Fibroblast of lung (primary cell): ENCODE data around the gene STK16. TPM values are rescaled to one million over a fixed set of nuclear protein-coding genes. Genes with fewer than 3 reads are reported as not detected.
"Not testable (repeated sequence)": the region's sequence is repeated elsewhere in the genome, so short reads cannot be mapped to it uniquely, and the experiment has no call there.

Experiments
- DNase-seq, 2 donors: peaks; one replicate each; pipeline versions ENCODE4 v3.0.0 to v3.0.0-alpha.2; 2010; ENCODE audit warnings: low read depth in 2 of 2
- H2AFZ ChIP-seq: 2 replicates; pipeline ENCODE4 v1.5.1; 2012; ENCODE audit warnings: low read length, control low read depth, inconsistent platforms
- H3K27ac ChIP-seq: 2 replicates; pipeline ENCODE4 v1.5.1; 2011; ENCODE audit warnings: low read length, control low read depth; ENCODE audit not compliant: insufficient read depth
- H3K27me3 ChIP-seq: 2 replicates; pipeline ENCODE4 v1.5.1; 2011; ENCODE audit warnings: mild to moderate bottlenecking, low read length; ENCODE audit not compliant: control insufficient read depth, insufficient read depth
- H3K36me3 ChIP-seq: 2 replicates; pipeline ENCODE4 v1.5.1; 2011; ENCODE audit warnings: low read length; ENCODE audit not compliant: control insufficient read depth, insufficient read depth
- H3K4me1 ChIP-seq: 2 replicates; pipeline ENCODE4 v1.5.1; 2011; ENCODE audit warnings: low read length; ENCODE audit not compliant: control insufficient read depth, insufficient read depth; ENCODE audit errors: extremely low read depth
- H3K4me2 ChIP-seq: 2 replicates; pipeline ENCODE4 v1.5.1; 2011; ENCODE audit warnings: low read length, control low read depth; ENCODE audit not compliant: insufficient read depth; ENCODE audit errors: extremely low read depth
- H3K4me3 ChIP-seq, 4 experiments: fragments of 200-600 bp in 1 of 4; sonication (generic) in 1 of 4; replicated peaks in 1 of 4; 2 replicates each; pipeline ENCODE4 v1.5.1; 2011 to 2016; ENCODE audit warnings: low read length in 4 of 4, low read depth in 3 of 4, mild to moderate bottlenecking in 3 of 4, control low read depth in 2 of 4, inconsistent platforms in 1 of 4, mixed read lengths in 1 of 4; ENCODE audit not compliant: insufficient read depth in 1 of 4; ENCODE audit errors: control extremely low read depth in 1 of 4
- H3K79me2 ChIP-seq: 2 replicates; pipeline ENCODE4 v1.5.1; 2012; ENCODE audit warnings: mild to moderate bottlenecking, low read length, inconsistent platforms; ENCODE audit not compliant: control insufficient read depth, insufficient read depth
- H3K9ac ChIP-seq: 2 replicates; pipeline ENCODE4 v1.5.1; 2011; ENCODE audit warnings: mild to moderate bottlenecking, low read length, control low read depth; ENCODE audit not compliant: insufficient read depth
- H3K9me3 ChIP-seq: 2 replicates; pipeline ENCODE4 v1.5.1; 2012; ENCODE audit warnings: low read depth, low read length; ENCODE audit not compliant: control insufficient read depth, insufficient read depth
- H4K20me1 ChIP-seq: 2 replicates; pipeline ENCODE4 v1.5.1; 2011; ENCODE audit warnings: low read length; ENCODE audit not compliant: control insufficient read depth, insufficient read depth; ENCODE audit errors: extremely low read depth
- EZH2 ChIP-seq: IDR thresholded peaks from 2 replicates; pipeline ENCODE4 v1.5.1; 2012; ENCODE audit warnings: low read length, control low read depth, mild to moderate bottlenecking; ENCODE audit errors: missing control alignments
- polyA plus RNA-seq, 2 donors: library from polyadenylated mRNA; depleted of rRNA in 1 of 2; stranded (reverse) in 1 of 2; unstranded in 1 of 2; fragments of >200 nt; gene quantifications; 2 replicates each; pipeline ENCODE4 v1.2.1, GENCODE V29; 2011 to 2012; ENCODE audit warnings: missing spikeins in 1 of 2
- total RNA-seq: library from RNA; depleted of rRNA; stranded (reverse); fragments of >200 nt; gene quantifications from 2 replicates; pipeline ENCODE4 v1.2.1, GENCODE V29; 2014
- TF ChIP-seq, protein P1 (sequence below), 2 donors: IDR thresholded peaks in 1 of 2; conservative IDR thresholded peaks in 1 of 2; 1 replicate in 1 of 2; 2 replicates in 1 of 2; pipeline ENCODE4 v1.5.1; 2011 to 2012; ENCODE audit warnings: low read length in 2 of 2, control low read depth in 1 of 2, inconsistent platforms in 1 of 2, low read depth in 1 of 2, mild to moderate bottlenecking in 1 of 2

STK16 gene
- total and polyA plus RNA-seq, 2 donors (not counting 1 experiment from before 2014, with no cell fraction given): 30.7 to 35.7 TPM

- no peak for DNase-seq
- H3K9ac ChIP-seq: no peak overlapping the region
- H2AFZ ChIP-seq: peak overlapping the region; percentile 9
- H3K27me3 ChIP-seq: peaks cover 12% of the 10 kb centered on the region
- peak overlapping the region; percentile 39 to 66 (median 52) for H3K4me3 ChIP-seq
- no peaks in the 10 kb centered on the region for H4K20me1 ChIP-seq
- peaks cover 15% of the 10 kb centered on the region for H3K4me1 ChIP-seq
- no peaks in the 10 kb centered on the region for H3K79me2 ChIP-seq
- peak overlapping the region; percentile 98 for H3K4me2 ChIP-seq
- peaks cover 5% of the 10 kb centered on the region for H3K36me3 ChIP-seq
- TF ChIP-seq EZH2: no peak
- TF ChIP-seq, protein P1, sequence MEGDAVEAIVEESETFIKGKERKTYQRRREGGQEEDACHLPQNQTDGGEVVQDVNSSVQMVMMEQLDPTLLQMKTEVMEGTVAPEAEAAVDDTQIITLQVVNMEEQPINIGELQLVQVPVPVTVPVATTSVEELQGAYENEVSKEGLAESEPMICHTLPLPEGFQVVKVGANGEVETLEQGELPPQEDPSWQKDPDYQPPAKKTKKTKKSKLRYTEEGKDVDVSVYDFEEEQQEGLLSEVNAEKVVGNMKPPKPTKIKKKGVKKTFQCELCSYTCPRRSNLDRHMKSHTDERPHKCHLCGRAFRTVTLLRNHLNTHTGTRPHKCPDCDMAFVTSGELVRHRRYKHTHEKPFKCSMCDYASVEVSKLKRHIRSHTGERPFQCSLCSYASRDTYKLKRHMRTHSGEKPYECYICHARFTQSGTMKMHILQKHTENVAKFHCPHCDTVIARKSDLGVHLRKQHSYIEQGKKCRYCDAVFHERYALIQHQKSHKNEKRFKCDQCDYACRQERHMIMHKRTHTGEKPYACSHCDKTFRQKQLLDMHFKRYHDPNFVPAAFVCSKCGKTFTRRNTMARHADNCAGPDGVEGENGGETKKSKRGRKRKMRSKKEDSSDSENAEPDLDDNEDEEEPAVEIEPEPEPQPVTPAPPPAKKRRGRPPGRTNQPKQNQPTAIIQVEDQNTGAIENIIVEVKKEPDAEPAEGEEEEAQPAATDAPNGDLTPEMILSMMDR (conservative IDR thresholded peaks at IDR 0.05 in 1 of 2, IDR thresholded peaks at IDR 0.05 in 1 of 2; ENCODE audit: low read depth in 1 of 2, low read length in 2 of 2): no peak
- H3K9me3 ChIP-seq: no peaks in the 10 kb centered on the region
- H3K27ac ChIP-seq: no peak overlapping the region
Measured at GRCh38 chr2:219254590-219255201, 9.4 kb downstream of the STK16 start.

GRCh38 chr2:219258942-219259341 is 13.7 kb downstream of the STK16 start:
- not testable (repeated sequence) for H3K27ac ChIP-seq, H3K4me2 ChIP-seq, H3K4me1 ChIP-seq, H2AFZ ChIP-seq, H3K4me3 ChIP-seq, H3K9me3 ChIP-seq, H3K79me2 ChIP-seq, H3K9ac ChIP-seq, H4K20me1 ChIP-seq, H3K36me3 ChIP-seq, DNase-seq
- peaks cover 17% of the 10 kb centered on the region for H3K27me3 ChIP-seq

GRCh38 chr2:219261024-219261855 is 16.0 kb downstream of the STK16 start:
- Histone ChIP-seq H3K4me3 (no peak overlapping the region), H3K4me2 (no peak overlapping the region), H3K36me3 (no peaks in the 10 kb centered on the region), H3K79me2 (no peaks in the 10 kb centered on the region), H3K27me3 (peaks cover 12% of the 10 kb centered on the region), H3K4me1 (no peaks in the 10 kb centered on the region), H3K9ac (no peak overlapping the region), H3K9me3 (no peaks in the 10 kb centered on the region), H2AFZ (no peak overlapping the region), H4K20me1 (no peaks in the 10 kb centered on the region), H3K27ac (no peak overlapping the region)
- no peak for TF ChIP-seq EZH2
- TF ChIP-seq, protein P1 (conservative IDR thresholded peaks at IDR 0.05 in 1 of 2, IDR thresholded peaks at IDR 0.05 in 1 of 2; ENCODE audit: low read depth in 1 of 2, low read length in 2 of 2): no peak
- DNase-seq: no peak
